ENCODE data around the gene DLG4.

Gene DLG4

GRCh38 chr17:7239091-7240027, 19.7 kb upstream of the DLG4 start, which contains the start of gene PHF23:
TSS of gene PHF23 (minus strand) at chr17:7239457. CDS start at chr17:7239279, 178 bp downstream.
- TF ChIP-seq GLIS3 (CRISPR knock-in tag; IDR thresholded peaks at IDR 0.05) (peak; percentile 74), ISL1 (CRISPR knock-in tag; IDR thresholded peaks at IDR 0.05) (no peak), POU6F1 (CRISPR knock-in tag; IDR thresholded peaks at IDR 0.05; ENCODE audit: borderline replicate concordance, low read depth) (no peak), CSDC2 (CRISPR knock-in tag; IDR thresholded peaks at IDR 0.05) (no peak), TSHZ2 (CRISPR knock-in tag; IDR thresholded peaks at IDR 0.05) (peak; percentile 63)
- ATAC-seq: peak; percentile 70

GRCh38 chr17:7238420-7239090, 18.9 kb upstream of the DLG4 start:
- TF ChIP-seq ZNF8 (CRISPR knock-in tag; IDR thresholded peaks at IDR 0.05) (no peak), RARB (CRISPR knock-in tag; IDR thresholded peaks at IDR 0.05) (no peak), TSHZ2 (CRISPR knock-in tag; IDR thresholded peaks at IDR 0.05) (no peak), POU6F1 (CRISPR knock-in tag; IDR thresholded peaks at IDR 0.05; ENCODE audit: borderline replicate concordance, low read depth) (no peak), ZNF70 (CRISPR knock-in tag; IDR thresholded peaks at IDR 0.05) (no peak), ISL1 (CRISPR knock-in tag; IDR thresholded peaks at IDR 0.05) (no peak), PPARA (CRISPR knock-in tag; IDR thresholded peaks at IDR 0.05; ENCODE audit: borderline replicate concordance) (no peak), ESRRG (CRISPR knock-in tag; IDR thresholded peaks at IDR 0.05) (no peak), TOX (CRISPR knock-in tag; IDR thresholded peaks at IDR 0.05; ENCODE audit: borderline replicate concordance) (no peak), ZNF565 (CRISPR knock-in tag; conservative IDR thresholded peaks at IDR 0.05; ENCODE audit: low read depth) (no peak), CSDC2 (CRISPR knock-in tag; IDR thresholded peaks at IDR 0.05) (no peak), CREB5 (CRISPR knock-in tag; IDR thresholded peaks at IDR 0.05; ENCODE audit: low read depth) (no peak), CSRNP3 (CRISPR knock-in tag; IDR thresholded peaks at IDR 0.05) (no peak), BACH2 (CRISPR knock-in tag; IDR thresholded peaks at IDR 0.05; ENCODE audit: borderline replicate concordance) (no peak), ZFP30 (CRISPR knock-in tag; IDR thresholded peaks at IDR 0.05) (no peak), PATZ1 (CRISPR knock-in tag; IDR thresholded peaks at IDR 0.05; ENCODE audit: borderline replicate concordance) (no peak)
- ATAC-seq: no peak
